HTERT RPE-1 (cell line): Measurements from ENCODE around the gene RFX1.
"Not testable (repeated sequence)": the region's sequence is repeated elsewhere in the genome, so short reads cannot be mapped to it uniquely, and the experiment has no call there.

ENCODE experiments used
- in situ Hi-C: fragments of 300-500 bp; cut with MboI; formaldehyde crosslinking; loops from 4 replicates; pipeline ENCODE4 v1.14.3; 2020; ENCODE audit warnings: low sequenced_read_pairs

The RFX1 gene

DNA sequence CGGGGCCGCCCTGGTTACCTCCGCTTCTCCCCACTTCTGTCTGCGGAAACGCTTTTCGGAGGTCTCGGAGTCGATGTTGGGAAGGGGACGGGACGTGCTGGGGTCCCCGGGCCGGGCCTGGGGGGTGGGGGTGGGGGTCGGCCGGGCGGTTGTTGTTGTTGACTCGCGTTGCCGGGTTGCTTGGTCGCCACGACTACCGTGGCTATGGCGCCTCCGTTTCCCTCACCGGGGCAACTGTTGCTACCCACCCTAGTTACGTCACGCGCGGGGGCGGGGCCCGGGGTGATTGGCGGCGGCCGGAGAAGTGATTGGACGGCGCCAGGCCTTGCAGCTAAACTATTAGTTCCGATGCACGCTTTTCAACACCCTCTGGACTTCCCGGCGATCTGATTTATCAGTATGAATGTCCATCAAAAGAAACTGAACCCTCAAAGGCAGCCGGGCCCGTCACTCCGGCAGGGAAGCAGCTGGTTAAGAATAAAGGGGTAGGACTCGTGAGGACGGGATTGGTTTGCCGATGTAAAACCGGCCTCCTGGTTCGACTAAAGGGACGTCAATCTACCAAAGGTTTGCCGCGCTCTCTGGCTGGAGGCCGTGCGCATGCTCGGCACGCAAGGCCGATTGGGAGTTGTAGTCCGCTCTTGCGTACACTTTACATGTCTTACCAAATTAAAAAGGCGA, at the start of gene RFX1:
TSS of gene RFX1 (minus strand) at position 236 of the 681 bp plus-strand sequence. CDS start 12,477 bp downstream, outside the sequence.
- in situ Hi-C loops, result no loop called here

DNA sequence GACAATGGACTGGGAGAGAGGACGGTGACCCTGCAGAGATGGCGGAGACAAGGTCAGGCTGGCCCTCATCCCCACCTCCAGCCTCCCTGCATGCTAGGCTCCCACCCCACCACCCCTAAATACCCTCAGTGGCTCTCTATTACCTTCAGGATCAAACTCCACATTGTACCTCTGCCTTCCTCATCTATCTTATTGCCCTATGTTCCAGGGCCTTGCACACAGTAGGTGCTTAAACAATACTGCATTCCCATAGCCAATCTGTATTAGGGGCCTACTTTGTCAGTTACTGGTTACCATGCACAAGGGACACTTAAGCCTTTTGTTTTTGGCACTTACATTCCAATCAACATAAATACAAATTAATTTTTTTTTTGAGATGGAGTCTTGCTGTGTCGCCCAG, 49.3 kb upstream of the RFX1 start:
- in situ Hi-C loops, result no loop called here

DNA sequence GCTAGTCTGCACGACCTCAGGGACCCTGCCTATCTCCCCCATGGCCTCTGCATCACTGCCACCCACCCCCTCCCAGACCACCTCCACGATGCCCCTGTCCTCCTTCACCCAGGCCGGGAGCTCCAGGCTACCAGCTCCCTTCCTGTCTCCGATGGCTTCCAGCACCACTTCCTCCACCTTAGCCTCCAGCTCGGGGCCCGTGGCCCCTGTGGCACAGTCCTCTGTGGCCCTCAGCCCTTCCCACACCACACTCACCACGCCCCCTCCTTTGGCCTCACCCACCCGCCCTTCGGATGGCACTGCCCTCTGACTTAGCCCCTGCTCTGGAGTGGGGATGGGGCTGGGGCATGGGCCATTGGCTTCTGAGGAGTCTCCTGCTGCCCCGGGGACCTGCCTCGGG, 48.6 kb upstream of the RFX1 start:
- in situ Hi-C loops, result no loop called here

DNA sequence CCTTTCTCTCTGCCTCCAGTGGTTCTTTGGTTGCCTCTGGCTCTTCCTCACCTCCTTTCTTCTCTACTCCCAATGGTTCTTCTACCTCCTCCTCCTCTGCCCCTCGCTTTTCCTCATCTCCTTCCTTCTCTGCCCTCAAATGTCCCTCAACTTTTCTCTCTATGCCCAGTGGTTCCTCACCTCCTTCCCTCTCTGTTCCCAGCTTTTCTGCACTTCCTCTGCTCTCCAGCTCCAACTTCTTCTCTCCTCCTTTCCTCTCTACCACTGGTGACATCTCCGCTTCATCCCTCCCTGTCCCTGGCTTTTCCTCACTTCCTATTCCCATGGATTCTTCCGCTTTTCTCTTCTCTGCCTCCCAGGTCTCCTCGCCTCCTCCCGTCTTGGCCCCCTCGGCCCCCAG, 48.0 kb upstream of the RFX1 start:
- in situ Hi-C loops, result no loop called here

DNA sequence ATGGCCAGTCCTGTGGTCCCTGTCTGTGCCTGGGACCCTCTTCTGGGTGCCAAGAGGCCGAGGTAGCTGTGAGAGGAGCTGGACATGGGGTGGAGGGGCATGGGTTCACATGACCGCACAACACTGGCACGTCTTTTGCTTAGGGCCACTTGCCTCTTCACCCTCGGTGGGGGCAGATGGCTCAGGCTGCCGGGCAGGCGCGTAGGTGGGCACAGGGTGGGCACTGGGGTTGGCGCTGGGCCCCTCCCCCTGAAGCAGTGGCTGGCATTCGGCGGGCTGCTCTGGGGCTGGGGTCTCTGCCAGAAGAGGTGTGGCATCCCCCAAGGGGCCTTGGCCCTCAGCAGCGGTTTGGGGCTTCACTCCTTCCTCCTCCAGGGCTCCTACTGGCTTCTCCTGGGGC, 47.4 kb upstream of the RFX1 start:
- in situ Hi-C loops, result no loop called here

DNA sequence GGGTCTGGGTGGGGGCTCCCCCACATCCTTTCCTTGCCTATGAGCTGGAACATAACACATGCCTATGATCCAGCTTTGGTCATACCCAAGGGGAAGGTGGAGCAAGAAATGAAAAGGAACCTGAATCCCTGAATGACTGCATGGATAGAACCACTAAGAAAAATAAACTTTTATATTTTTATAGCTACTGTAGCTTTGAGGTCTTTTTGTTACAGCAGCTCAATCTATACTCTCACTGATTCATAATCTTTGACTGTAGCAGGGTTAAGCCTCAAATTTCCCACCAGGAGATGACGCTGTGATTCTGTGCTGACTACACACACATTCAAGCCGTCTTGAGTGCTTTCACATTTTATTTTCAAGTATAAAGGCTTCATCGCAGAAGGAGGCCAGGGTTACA, 46.9 kb upstream of the RFX1 start:
- in situ Hi-C loops, result no loop called here

DNA sequence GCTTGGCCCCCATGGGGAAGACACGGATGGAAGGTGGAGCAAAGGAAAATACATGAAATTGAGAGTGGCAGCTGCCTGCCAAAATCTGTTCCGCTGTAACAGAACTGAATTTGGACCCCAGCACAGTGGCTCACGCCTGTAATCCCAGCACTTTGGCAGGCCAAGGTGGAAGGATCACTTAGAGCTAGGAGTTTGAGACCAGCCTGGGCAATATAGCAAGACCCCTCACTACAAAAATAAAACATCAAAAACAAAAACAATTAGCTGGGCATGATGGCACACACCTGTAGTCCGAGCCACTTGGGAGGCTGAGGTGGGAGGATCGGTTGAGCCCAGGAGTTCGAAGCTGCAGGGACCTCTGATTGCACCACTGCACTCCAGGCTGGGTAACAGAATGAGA, 46.4 kb upstream of the RFX1 start:
- in situ Hi-C loops, result no loop called here

DNA sequence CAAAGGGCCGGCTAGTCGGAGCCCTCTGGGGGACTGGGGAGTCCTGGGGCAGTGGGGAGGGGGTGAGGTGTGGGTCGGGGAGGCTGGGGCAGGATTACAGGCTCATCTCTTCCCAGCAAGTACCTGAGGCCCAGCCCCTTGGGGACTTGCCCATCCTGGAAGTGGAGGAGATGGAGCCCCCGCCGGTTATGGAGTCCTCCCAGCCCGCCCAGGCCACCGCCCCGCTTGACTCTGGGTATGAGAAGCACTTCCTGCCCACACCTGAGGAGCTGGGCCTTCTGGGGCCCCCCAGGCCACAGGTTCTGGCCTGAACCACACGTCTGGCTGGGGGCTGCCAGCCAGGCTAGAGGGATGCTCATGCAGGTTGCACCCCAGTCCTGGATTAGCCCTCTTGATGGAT, 45.9 kb upstream of the RFX1 start:
- in situ Hi-C loops, result no loop called here

DNA sequence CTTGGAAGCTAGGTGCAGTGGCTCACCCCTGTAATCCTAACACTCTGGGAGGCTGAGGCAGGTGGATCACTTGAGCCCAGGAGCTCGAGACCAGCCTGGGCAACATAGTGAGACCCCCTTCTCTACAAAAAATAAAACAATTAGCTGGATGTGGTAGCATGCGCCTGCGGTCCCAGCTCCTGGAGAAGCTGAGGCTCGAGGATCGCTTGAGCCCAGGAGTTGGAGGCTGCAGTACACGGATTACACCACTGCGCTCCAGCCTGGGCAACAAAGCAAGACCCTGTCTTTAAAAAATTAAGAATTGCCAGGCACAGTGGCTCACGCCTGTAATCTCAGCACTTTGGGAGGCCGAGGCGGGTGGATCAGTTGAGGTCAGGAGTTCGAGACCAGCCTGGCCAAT, 44.8 kb upstream of the RFX1 start:
- in situ Hi-C loops, result not testable (repeated sequence)

DNA sequence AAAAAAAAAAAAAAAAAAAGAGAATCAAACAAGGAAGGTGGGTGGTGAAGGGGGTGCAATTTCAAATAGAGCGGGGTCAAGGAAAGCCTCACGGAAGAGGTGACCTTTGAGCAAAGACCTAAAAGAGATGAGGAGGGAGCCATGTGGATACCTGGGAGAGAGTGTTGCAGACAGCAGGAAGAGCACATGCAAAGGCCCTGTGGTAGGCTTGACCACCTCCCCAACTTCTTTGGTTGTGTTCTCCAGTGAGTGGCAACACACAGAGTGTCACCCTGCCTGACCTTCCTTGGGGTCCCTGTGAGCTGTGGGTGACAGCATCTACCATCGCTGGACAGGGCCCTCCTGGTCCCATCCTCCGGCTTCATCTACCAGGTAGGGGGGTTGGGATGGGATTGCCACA, 44.4 kb upstream of the RFX1 start:
- in situ Hi-C loops, result no loop called here

DNA sequence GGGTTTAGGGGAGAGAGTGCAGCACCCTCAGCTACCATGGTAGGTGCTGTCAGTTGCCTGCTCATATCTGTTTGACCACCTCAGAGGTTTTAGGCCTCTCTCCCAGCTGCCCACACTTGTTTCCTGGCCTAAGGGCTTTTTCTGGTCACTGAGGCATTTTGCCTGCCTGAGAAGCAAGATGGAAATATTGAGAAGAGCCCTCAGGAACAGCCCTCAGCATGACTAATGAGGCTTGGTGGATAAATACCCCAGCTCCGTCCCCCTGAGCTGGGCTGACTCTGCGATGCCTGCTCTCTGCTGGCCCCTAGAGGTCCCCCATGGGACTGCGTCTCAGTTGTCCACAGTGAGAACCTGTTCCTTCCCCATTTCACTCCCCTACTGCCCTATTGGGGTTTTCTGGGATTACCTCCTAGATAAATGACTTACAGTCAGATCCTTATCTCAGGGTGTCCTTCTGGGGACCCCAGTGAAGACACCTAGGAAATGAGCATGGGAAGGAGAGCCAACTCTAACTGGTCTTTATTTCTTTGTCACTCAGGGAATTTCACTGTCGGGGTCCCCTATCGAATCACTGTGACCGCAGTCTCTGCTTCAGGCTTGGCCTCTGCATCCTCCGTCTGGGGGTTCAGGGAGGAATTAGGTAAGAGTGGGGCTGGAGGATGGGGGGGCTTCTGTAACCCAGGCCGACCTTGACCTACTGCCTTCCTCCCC, 42.5 kb upstream of the RFX1 start:
- in situ Hi-C loops, result no loop called here

DNA sequence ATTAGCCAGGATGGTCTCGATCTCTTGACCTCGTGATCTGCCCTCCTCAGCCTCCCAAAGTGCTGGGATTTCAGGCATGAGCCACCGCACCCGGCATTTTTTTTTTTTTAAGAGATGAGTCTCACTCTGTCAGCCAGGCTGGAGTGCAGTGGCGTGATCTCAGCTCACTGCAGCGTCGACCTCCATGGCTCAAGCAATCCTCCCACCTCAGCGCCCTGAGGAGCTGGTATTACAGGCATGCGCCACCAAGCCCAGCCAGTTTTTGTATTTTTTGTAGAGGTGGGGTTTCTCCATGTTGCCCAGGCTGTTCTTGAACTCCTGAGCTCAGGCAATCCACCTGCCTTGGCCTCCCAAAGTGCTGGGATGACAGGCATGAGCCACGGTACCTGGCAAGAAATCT, 41.7 kb upstream of the RFX1 start:
- in situ Hi-C loops, result not testable (repeated sequence)

DNA sequence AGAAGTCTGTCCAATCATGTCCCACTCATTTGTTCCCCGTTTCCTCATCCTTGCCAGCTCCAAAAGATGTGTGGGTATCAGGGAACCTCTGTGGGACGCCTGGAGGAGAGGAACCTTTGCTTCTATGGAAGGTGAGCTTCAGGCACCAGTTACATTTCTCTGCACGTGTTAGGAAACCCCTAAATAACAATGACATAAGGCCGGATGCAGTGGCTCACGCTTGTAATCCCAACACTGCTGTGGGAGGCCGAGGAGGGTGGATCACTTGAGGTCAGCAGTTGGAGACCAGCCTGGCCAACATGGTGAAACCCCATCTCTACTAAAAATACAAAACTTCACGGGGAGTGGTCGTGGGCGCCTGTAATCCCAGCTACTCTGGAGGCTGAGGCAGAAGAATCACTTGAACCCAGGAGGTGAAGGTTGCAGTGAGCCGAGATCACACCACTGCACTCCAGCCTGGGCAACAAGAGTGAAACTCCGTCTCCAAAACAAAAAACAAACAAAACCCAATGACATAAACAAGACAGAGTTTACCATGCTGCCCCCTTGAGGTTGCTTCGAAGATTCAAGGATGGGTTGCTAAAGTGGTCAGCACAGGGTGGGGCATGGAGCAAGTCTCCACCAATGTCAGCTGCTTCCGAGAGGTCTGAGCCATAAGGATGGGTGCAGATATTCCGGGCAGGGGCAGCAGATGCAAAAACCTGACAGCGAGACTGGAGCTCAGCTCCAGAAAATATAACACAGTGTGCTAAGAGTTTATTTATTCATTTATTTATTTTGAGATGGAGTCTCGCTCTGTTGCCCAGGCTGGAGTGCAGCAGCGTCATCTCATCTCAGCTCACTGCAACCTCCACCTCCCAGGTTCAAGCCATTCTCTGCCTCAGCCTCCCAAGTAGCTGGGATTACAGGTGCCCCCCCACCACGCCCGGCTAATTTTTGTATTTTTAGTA, 36.8 kb upstream of the RFX1 start:
- in situ Hi-C loops, result not testable (repeated sequence)

DNA sequence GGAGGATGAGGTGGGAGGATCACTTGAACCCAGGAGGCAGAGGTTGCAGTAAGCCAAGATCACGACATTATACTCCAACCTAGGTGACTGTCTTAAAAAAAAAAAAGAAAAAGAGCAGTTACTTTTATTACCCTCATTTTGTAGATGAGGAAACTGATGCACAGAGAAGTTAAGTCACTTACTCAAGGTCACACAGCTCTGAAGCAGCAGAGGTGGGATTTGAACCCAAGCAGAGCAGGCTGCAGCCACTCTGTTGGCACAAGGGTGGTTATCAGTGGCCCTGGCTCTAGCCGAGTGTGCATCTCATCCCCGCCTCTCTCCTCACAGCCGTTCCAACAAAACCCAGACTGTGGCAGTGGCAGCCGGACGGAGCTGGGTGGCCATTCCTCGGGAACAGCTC, 33.1 kb upstream of the RFX1 start:
- in situ Hi-C loops, result no loop called here

DNA sequence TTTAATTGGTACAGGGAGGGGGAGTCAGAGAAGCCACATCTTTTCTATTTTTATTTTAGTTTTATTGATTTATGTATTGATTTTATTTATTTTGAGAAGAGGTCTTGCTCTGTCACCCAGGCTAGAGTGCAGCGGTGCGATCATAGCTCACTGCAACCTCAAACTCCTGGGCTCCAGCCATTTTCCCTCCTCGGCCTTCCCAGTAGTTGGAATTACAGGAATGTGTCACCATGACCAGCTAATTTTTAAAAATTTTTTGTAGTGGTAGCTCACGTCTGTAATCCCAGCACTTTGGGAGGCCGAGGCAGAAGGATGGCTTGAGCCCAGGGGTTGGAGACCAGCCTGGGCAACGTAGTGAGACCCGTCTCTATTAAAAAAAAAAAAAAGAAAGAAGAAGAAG, 29.6 kb upstream of the RFX1 start:
- in situ Hi-C loops, result no loop called here

DNA sequence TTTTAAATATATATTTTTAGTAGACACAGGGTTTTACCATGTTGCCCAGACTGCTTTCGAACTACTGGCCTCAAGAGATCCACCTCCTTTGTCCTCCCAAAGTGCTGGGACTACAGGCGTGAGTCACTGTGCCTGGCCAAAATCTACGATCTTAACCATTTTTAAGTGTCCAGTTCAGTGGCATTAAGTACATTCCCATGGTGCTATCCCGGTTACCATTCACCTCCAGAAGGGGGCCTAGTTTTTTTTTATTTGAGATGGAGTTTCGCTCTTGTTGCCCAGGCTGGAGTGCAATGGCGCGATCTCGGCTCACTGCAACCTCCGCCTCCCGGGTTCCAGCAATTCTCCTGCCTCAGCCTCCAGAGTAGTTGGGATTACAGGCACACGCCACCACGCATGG, 29.0 kb upstream of the RFX1 start:
- in situ Hi-C loops, result not testable (repeated sequence)

DNA sequence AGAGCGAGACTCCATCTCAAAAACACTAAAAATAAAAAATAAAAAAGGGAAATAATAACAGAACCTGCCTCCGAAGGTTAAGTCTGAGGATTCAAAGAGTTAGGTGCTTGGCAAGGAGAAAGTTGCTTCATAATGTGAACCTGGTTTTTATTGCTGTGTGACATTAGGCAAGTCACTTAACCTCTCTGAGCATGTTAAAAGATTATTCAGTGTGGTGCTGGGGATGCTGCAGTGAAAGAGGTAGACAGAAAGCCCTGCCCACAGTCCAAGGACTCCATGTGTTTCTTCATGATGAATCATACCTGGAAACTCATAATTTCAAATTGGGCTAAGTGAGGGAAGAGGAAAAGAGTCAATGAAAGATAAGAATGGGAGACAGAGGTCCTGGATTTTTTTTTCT, 27.8 kb upstream of the RFX1 start:
- in situ Hi-C loops, result no loop called here

DNA sequence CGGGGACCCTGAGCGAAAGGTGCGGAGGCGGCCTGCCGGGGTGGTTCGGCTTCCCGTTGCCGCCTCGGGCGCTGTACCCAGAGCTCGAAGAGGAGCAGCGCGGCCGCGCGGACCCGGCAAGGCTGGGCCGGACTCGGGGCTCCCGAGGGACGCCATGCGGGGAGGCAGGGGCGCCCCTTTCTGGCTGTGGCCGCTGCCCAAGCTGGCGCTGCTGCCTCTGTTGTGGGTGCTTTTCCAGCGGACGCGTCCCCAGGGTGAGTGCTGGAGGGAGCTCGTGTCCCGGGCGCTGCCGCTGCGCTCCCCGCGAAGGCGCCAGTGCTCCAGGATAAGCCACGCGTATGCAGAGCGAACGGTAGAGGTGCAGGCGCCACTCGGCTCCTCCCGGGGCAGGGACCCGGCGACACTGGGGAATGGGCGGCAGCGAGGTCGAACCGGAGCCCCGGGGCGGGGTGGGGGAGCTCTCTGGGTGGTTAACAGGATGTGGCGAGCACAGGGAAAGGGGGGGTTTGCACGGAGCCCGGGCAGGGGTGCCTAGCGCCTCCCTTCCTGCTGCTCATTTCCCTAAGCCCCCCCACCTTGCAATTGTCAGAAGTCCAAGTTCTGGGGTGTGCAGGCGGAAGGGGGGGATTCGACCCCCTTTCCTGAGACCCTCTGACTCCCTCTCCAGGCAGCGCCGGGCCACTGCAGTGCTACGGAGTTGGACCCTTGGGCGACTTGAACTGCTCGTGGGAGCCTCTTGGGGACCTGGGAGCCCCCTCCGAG, 25.8 kb upstream of the RFX1 start, which contains the start of gene IL27RA:
TSS of gene IL27RA (plus strand) at position 44 of the 762 bp plus-strand sequence. CDS start at position 155, 111 bp downstream.
- in situ Hi-C loops, result no loop called here

DNA sequence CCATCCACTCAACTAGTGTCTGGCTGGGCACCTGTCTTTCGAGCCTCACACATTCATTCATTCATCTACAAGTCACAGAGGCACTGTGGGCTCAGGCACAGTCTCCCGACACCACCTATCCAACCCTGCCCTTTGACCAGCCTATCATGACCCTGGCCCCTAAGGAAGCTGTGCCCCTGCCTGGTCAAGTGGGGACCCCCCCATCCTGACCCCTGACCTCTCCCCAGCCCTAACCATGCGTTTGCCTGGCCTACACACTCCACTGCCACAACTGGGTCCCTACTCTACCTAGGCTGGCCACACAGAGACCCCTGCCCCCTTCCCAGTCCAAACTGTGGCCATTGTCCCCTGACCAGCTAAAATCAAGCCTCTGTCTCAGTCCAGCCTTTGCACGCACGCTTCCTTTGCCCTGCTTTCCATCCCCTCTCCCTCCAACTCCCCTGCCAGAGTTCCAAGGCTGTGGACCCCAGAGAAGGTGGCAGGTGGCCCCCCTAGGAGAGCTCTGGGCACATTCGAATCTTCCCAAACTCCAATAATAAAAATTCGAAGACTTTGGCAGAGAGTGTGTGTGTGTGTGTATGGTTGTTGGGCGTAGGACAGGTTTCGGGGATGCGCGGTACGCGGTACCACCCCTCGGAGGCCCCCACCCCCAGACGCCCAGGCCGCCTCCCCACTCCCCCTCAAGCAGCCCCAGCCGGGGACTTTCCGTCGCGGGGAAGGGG, 25.0 kb upstream of the RFX1 start:
- in situ Hi-C loops, result no loop called here

DNA sequence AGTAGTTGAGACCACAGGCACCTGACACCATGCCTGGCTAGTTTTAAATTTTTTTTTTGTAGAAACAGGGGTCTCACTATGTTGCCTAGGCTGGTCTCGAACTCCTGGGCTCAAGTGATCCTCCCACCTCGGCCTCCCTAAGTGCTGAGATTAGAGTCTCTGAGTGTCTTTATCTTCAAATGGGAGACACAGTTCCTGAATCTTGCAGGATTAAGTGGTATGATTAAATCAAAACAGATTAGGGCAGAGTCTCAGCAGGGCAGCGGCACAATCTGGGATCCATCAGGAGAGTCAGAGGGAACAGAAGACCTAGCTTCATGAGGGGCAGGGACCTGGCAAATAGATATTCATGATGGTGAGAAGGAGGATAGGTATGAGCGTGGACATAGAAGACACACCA, 22.8 kb upstream of the RFX1 start:
- in situ Hi-C loops, result no loop called here
